Ishikawa (cell line): ENCODE measurements around the gene KLC3.

Source experiments
- EGR1 ChIP-seq: IDR thresholded peaks from 2 replicates; pipeline ENCODE4 v1.6.1; 2012
- FOXM1 ChIP-seq: IDR thresholded peaks from 2 replicates; pipeline ENCODE4 v1.6.1; 2012; ENCODE audit warnings: low read depth, borderline replicate concordance
- YY1 ChIP-seq: IDR thresholded peaks from 2 replicates; pipeline ENCODE4 v1.6.1; 2012; ENCODE audit warnings: low read depth

GRCh38 chr19:45368737-45369340 lies 28.3 kb downstream of the KLC3 start:
- no peak for TF ChIP-seq FOXM1
- no peak for TF ChIP-seq YY1
- no peak for TF ChIP-seq EGR1
